ENCODE results near the gene SYK.

SYK gene

DNA sequence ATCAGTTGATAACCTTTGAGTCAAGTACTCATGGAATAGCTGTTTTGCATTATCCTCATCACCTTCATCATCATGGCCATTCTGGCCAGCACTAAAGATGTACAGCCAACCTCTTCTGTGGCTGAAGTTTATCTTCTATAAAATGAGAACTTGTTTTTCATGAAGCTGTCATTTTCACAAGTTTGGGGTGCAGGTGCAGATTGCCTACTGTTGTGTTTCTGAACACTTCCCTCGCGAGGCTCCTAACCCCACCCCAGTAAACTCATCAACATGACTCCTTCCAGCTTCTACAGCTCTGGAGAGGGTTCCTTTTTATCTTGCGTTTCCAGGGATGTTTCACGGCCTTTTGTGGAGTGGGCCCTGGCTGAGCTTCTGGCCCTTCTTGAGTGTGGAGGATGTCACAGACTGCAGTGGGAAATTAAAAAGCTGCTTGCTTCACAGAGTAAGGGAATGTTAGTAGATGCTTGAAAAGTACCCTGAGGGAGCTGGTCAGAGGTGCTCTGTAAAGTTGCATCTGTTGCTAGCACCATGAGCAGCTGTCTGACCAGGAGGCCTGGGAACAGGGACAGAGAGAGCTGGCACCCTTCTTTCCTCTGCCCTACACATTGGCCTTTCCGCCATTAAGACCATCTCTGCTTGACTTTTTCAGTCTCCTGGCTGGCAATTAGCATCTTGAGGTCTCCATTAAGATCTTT, 24.9 kb downstream of the SYK start:
- DNase-seq = no peak

DNA sequence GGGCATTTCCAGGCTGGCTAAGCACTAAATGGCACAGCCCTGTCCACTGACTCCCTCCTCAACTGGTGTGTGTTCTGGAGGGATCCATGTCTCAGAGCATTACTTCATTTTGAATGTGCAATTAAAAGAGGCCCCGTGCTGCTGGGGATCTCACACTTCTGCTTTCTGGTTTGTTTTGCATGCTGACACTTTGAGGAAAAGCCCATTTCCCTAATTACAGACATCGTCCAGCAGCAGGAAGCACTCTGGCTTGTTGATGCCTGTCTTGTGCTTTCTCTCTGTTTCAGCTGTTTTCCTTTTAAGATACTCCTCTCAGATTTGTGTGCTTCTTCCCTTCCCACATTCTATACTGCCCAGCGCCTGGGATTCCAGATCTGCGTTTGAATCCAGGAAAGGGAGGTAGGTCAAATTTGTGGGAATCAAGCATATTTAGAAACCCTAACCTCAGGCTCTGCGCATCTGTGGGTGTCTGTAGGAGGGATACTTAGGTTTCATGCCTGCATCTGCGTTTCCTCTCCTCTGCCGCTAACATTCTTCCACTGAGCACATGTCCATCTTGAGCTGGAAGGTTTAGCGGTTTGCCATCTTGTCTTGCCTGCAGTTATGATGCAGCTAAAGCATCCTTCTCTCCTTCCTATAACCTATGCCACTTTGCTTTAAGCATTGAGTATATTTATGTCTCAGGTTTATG, 25.7 kb downstream of the SYK start:
- DNase-seq = peak; percentile 70

DNA sequence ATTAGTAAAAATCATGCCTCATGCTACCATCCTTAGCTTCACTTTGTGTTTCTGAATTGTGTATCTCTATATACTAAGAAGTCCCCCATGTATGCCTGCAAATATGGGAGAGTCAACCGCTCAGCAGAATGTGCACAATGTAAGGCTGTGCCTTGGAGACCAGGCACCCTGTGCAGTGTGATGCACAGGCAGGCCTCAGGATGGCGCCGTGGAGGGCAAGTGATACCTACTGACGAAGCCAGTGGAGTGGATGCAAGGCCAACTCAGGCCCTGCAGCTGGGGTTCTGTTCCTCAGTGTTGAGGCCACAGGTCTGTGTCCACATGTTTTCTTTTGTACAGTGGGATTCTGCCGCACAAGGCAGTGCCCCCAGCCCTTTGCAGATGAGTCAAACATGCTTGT, 28.4 kb downstream of the SYK start:
- DNase-seq = no peak

DNA sequence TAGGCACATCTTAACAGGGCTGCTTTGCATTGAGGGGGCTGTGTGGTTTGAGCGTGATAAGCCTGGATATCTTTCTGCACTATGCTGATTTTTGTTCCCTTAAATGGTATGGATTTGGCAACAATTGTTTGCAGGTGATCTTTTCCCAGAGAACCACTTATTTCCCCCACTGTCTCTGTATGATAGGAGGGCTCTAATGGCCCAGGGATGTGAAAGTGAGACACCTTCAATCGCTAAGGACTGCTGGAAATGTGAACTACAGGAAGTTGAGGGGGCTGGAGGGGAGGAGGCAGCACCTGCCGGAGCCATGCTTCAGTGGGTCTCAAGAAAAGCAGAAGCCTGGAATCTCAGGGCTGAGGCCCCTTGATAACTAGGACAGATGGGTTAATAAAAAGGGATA, 29.4 kb downstream of the SYK start:
- DNase-seq = no peak

DNA sequence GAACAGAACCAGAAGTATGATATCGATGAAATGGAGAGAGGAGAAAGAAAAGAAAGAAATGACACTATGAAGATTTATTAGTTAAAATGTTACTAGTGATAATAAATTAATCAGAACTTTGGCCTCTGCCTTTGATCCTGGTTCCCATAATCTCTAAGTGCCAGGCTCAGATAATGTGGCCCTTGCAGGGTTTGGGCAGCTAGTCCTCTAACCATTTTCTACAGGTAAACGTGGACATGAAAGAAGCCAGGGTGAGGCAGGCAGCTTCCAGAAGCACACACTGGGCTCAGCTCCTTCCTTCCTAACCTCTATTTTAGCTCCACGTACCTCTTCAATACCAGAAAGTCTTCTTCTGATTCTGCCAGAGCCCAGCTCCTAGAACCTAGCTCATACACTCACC, 30.6 kb downstream of the SYK start:
- no peak for DNase-seq

DNA sequence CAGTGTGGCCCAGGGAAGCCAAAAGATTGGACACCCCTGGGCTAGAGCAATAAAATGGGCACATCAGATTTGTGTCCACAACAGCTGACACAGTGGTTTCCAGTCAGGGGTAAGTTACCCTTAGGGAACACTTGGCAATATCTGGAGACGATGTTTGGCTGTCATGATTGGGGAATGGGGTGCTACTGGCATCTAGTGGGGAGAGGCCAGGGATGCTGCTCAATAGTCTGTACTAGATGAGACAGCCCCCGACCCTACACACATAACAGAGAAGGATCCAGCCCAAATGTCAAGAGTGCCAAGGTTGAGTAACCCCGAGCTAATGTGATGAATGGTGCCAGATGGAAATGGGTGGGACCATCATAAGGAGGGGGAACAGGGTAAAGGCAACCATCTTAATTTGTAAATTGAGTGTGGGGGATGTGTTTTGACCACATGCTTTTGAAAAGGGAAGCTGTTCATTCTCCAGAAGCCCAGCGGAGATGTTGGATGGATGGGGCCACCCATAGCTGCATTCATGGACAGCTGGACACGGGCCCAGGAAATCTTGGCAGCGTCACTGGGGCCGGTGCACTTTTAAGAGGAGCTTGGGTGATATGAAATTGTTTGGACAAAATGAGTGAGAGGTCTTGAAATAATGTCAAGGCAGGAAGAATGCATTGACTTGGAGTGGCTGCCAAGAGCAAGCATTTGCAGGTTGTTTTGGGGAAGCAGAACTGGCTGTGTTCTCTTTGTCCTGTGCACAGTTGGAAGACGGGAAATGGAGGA, 33.4 kb downstream of the SYK start:
- DNase-seq = no peak

DNA sequence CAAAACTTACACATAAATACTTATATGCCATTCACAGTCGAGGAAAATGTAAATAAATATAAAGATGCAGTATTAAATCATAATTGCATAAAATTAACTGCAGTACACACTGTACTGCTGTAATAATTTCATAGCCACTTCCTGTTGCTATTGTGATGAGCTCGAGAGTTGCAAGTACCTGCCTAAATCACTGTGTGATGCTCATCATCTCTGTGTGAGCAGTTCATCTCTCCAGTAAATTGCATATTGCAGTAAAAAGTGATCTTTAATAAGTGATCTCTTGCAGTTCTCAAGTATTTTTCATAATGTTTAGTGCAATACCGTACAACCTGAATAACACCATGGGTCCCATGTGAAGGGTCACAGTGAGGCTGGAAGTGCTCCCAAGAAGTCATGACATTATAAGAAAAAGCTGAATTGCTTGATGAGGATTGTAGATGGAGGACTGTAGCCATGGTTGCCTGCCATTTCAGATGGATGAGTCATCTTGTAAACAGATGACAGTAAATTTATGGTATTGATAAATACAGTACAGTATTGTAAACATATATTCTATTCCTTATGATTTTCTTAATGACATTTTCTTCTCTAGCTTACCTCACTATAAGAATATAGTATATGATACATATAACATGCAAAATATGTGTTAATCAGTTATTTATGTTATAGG, 34.9 kb downstream of the SYK start:
- DNase-seq = no peak

DNA sequence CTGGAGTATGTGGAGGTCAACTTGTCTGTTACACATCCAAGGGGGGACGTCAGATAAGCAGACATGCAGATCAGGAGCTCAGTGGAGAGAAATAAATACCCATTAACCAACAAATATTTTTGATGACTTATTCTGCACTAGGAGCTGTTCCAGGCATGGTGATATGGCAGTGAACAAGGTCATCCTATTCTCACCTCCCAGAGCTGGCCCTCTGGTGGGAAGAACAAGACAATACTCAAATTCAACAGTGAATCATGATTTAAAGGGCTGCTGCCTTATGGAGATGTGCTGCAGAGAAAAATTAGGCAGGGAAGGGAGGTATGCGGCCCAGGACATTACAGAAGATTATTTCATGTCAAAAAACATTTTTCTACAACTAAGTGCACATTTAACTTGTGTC, 36.5 kb downstream of the SYK start:
- no peak for DNase-seq

DNA sequence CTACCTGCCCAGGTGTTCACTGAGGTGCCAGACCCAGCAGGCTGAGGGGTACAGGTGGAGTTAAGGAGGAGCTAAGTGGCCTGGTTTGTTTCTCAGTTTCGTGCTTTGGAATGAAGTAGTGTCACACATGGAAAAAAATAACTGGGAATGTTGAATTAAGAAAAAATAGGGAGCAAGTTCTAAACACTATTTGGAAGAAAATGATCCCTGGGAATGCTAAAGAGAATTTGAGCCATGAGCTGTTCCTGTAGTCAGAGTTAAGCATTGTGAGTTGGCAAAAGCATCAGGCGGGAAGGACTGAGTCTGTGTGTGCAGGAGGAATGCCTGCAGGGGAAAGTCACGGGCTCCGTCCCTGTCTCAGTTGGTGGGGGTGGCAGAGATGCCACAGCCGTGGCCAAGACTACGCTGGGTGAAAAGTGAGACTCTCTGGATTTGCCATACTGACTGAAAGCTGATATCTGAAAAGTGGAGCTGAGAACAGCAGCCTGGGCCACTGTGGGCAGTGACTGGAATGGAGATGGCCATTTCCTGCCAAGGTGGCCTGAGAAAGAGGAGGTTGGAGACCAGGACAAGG, 37.0 kb downstream of the SYK start:
- DNase-seq = no peak

DNA sequence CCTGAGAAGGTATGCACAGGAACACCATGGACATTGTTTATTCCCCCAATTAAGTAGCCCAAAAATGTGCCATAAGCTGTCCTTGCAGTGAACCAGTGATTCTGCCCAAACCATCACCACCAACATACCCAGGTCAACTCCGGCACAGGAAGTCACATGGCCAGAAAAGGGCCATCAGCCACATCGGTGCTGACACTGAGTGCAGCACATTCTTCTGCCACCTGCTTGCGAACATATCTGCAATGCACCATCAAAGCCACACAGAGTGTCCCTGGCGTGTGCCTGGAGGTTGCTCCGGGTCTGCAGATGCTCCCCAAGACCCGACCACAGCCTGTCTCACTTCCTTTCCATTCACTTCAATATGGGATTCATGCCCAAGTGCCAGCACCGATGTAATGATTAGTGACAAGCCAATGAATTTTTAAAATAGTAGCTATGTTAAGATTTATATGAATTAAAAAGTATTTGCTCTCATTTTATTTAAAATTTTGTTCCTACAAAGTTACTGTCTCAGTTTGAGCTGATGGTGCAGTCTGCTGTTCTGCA, 37.6 kb downstream of the SYK start:
- no peak for DNase-seq

DNA sequence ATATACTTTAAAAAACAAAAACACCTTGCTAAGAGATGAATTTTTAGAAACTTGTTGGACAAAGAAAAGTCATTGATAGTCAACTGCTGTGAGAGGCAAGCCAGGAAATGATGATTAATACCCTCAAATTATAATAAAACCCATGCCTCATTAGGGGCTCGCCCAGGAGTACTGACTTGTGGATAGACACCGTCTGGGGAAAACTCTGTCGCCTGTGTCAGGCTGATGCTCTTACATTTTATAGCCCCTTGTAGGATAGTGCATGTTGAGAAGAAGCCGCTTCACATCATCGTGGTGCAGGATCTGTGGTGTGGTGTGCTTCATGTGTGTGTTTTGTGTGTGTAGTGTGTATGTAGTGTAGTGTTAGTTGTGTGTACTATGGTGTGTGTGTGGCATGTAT, 39.1 kb downstream of the SYK start:
- no peak for DNase-seq

DNA sequence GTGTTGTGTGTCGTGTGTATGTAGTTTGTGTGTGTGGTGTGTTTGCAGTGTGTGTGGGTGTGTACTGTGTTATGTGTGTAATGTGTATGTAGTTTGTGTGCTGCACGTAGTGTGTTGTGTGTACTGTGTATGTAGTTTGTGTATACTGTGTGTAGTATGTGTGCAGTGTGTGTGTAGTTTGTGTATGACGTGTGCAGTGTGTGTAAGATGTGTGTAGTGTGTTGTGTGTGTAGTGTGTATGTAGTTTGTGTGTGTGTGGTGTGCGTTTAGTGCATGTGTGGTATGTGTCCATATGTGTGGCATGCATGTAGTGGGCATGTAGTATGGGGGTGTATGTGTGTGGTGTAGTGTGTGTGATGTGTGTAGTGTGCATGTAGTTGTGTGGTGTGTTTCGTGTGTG, 39.6 kb downstream of the SYK start:
- no peak for DNase-seq

DNA sequence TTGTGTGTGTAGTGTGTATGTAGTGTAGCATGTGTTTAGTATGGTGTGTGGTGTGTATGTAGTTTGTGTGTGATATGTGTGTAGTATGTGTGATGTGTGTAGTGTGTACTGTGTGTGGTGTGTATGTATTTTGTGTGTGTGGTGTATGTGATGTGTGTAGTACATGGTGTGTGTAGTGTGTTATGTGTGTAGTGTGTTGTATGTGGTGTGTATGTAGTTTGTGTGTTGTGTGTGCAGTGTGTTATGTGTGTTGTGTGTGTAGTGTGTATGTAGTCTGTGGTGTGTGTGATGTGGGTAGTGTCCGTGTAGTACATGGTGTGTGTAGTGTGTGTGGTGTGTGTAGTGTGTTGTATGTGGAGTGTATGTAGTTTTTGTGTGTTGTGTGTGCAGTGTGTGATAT, 40.0 kb downstream of the SYK start:
- DNase-seq = no peak

DNA sequence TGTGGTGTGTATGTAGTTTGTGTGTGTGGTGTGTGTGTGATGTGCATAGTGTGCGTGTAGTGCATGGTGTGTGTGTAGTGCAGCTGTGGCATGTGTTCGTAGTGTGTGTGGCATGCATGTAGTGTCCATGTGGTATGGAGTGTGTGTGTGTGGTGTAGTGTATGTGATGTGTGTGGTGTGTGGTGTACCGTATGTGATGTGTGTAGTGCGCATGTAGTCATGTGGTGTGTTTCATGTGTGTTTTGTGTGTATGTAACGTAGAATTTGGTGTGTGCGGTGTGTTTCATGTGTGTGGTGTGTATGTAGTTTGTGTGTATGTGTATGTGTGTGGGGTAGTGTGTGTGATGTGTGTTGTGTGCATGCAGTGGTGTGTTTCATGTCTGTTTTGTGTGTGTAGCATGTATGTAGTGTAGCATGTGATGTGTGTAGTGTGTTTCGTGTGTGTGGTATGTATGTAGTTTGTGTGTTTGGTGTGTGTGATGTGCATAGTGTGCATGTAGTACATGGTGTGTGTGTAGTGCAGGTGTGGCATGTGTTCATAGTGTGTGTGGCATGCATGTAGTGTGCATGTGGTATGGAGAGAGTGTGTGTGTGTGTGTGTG, 40.7 kb downstream of the SYK start:
- no peak for DNase-seq

DNA sequence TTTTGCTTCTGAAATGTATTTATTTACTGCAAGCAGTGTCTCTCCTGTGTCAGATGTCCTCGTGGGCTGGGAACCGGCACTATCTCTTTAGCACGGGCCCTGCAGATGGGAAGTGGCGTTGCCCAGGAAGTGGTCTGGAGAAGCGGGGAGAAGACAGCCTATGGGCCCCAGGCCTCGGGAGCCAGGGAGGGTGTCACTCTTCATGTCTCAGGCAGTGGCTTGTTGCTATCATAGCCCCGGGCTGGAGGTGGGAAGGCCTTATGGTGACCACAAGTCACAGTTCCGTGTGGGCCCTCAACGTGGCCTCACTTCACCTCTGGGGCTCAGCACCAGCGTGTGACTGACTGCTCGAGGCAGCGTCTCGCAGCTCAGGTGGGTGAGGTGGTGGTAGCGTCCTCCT, 41.4 kb downstream of the SYK start:
- DNase-seq = peak; percentile 54

DNA sequence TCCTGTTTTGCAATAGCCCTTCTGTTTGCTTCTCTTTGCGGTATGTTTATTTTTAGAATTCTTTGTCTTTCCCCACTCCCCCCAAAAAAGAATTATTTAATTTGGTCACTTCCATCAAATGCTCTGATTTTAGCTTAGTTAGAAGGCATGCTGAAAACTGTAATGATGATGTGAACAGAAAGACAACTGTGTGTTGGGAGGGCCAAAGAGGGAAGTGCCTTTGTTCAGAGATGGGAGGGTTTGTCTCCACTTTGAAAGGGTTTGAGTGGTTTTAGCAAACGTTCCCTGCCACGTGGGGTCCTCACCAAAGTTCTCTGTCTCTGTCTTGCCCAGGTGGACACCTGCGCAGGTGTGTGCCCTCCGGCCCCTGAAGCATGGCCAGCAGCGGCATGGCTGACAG, 41.9 kb downstream of the SYK start:
- DNase-seq = no peak

DNA sequence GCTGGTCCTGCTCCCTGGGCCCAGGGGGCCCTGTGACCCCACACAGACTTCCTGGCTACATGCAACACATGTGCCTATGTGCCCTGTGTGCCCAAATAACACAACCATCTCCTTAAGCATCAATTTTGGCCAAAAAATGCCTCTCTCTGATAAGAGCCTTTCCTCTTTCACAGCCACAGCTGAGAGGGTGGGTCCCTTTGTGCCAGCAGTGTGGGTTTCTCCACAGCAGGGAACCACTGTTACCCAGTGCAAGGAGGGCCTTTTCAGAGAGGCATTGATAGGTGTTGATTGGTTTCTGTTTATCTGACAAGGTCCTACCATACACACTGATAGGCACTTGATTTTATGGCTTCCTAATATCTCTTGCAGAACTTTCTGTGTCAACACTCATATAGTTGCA, 42.7 kb downstream of the SYK start:
- no peak for DNase-seq

DNA sequence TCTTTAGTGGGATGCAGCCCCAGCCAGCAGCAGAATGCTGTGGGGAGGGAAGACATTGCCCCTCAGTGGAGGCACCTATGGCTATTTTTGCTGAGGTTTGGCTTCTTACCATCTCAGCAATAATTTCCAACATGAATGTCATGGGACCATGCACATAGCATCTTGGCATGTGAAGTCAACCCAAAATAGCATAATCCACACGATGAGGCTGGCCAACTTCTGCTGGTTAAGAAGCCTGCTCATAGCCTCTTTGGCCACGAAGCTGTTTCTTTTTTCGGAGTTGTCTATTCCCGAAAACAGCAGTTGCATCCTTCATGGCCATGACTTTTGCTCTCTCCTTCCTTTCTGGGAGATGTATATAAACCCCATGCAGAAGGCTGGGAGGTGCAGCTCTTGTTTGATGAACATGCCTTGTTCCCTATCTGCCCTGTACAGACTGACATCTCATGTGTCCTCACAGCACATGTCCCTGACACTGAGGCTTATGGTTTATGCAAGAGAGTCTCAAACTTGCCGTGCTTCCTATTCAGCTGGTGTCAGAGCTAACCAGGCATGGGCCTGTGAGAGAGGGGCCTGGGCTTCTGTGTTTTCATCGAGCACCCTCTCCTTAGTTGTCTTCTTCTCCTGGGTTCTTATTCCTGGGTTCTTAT, 45.3 kb downstream of the SYK start:
- no peak for DNase-seq

DNA sequence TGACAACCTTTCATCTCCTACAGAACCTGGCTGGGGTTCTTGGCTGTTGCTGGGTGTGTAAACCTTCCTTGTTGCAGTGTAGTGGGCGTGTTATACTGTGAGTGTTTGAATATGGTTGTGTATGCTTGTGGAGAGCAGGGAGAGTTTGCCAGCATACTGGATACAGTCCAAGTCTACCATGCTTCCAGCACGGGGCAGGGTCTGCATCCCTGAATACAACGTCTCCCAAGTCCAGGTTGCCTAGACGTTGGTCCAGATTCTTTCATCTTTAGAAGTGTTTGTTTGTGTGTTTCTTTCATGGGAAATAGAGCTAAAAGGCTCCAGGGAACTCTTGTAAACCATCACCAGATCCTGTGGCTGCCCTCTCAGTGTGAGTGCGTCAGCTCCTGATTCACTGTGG, 46.4 kb downstream of the SYK start:
- DNase-seq = no peak

DNA sequence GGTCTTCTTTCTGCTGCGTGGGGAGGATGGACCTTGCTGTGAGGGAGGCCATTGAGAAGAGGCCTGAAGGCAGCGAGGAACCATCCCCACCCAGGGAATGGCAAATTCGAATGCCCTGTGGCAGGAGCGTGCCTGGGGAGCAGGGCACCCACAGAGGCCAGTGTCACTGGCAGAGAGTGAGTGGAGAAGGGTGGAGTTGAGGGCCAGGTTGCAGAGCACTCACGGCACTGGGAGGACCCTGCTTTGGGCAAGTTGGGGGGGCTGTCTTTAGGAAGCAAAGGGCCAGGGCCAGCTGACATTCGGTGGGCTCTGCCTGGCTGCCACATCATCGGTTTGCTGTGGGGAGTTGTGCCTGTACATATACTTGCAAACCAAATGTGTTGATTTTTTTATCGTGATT, 47.2 kb downstream of the SYK start:
- no peak for DNase-seq

DNA sequence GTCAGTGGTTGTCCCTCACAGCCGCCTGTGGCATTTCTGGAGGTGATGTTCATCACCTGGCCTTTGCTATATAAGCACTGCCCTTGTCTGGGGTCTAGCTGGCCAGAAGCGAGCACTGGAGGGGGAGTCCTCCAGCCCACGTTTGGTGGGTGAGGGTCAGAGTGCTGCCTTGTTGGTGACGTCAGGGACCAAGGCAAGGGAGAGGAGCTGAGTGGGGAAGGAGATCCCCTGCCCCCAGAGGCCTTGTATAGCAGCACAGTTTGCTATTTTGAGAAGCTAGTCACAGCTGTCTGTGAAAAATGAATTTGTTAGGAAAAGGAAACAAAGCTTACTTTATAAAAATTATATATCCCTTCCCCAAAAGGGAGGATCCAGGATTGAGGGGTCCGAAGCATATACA, 49.8 kb downstream of the SYK start:
- DNase-seq = no peak

DNA sequence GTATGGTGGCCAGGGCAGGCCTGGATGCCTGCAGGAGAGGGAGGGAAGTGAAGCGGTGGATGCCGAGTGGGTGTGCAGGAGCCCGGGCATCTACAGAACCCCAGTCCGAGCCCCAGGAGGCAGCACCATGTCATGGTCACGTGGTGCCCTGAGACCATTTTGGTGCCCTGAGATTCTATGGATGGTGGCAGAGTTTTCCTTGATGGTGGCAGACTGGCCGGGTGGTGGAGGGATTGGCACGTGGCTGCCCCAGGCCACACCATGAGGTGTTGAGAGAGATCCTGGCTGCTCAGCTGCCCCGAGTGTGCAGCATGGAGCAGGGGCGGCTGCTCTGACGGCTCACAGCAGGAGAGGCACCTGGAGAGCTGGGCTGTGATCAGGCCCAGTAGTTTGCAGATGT, 52.3 kb downstream of the SYK start:
- no peak for DNase-seq
